T-helper 2 cell treated with Interferon-gamma antibody and Interleukin-4, amounts not matched to agents 5 μg/mL and 100 μg/mL, for 36 hours (primary cell): Measurements from ENCODE around the gene RERE.
A peak's percentile ranks its signal among the peaks of the same experiment; 100 is the strongest.
"Not testable (repeated sequence)": the region's sequence is repeated elsewhere in the genome, so short reads cannot be mapped to it uniquely, and the experiment has no call there.

Experiments
- DNase-seq: peaks from one replicate; pipeline ENCODE4 v3.0.0; 2021; ENCODE audit warnings: low spot score
- H3K27ac Mint-ChIP-seq: one replicate; pipeline ENCODE4 v1.8.0; 2021; ENCODE audit warnings: mild to moderate bottlenecking, mixed read lengths
- H3K27me3 Mint-ChIP-seq: one replicate; pipeline ENCODE4 v1.8.0; 2021; ENCODE audit warnings: low read depth, mixed read lengths
- H3K36me3 Mint-ChIP-seq: one replicate; pipeline ENCODE4 v1.8.0; 2021; ENCODE audit warnings: low read depth, mixed read lengths
- H3K4me1 Mint-ChIP-seq: one replicate; pipeline ENCODE4 v1.8.0; 2021; ENCODE audit warnings: low read depth, mixed read lengths
- H3K4me3 Mint-ChIP-seq: one replicate; pipeline ENCODE4 v1.8.0; 2022; ENCODE audit warnings: mild to moderate bottlenecking, moderate library complexity, mixed read lengths
- H3K9me3 Mint-ChIP-seq: one replicate; pipeline ENCODE4 v1.8.0; 2021; ENCODE audit warnings: mixed read lengths

The RERE gene

GRCh38 chr1:8389958-8390535, 427.4 kb downstream of the RERE start:
- no peak for DNase-seq
- Mint-ChIP-seq H3K27ac (peak overlapping the region; percentile 45), H3K36me3 (peaks cover 29% of the 10 kb centered on the region), H3K27me3 (no peaks in the 10 kb centered on the region), H3K9me3 (no peaks in the 10 kb centered on the region), H3K4me1 (peaks cover 38% of the 10 kb centered on the region), H3K4me3 (no peak overlapping the region)

- Mint-ChIP-seq H3K27me3 (no peaks in the 10 kb centered on the region), H3K4me3 (no peak overlapping the region), H3K36me3 (peaks cover 25% of the 10 kb centered on the region), H3K27ac (no peak overlapping the region), H3K4me1 (peaks cover 40% of the 10 kb centered on the region), H3K9me3 (no peaks in the 10 kb centered on the region)
- DNase-seq: no peak
Observed at GRCh38 chr1:8388732-8389562, 428.5 kb downstream of the RERE start.

GRCh38 chr1:8386247-8386646, 431.2 kb downstream of the RERE start:
- Mint-ChIP-seq H3K4me1 (peaks cover 44% of the 10 kb centered on the region), H3K9me3 (no peaks in the 10 kb centered on the region), H3K36me3 (peaks cover 21% of the 10 kb centered on the region), H3K4me3 (no peak overlapping the region), H3K27ac (no peak overlapping the region), H3K27me3 (no peaks in the 10 kb centered on the region)
- DNase-seq: no peak

DNA sequence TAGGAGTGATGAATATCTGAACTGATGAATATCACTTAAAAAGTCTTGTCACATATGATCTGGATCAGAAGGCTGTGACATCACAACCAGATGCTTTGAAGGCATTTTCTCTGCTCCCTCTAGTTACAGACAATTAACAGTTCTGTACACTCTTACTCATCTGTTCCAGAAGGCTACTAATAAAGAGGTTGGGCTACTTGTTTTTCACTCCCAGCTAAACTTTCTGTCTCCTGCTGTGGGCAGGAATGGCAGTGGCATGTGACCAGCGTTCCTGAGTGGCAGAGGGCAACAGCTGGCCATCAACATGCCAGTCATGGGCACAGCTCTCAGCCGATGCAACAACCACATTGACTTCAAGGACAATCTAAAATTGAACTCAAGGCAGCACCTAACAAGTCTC, 432.9 kb downstream of the RERE start:
- H3K36me3 Mint-ChIP-seq: peaks cover 17% of the 10 kb centered on the region

GRCh38 chr1:8384088-8384487, 433.4 kb downstream of the RERE start:
- Mint-ChIP-seq H3K36me3 (peaks cover 14% of the 10 kb centered on the region), H3K4me1 (peaks cover 34% of the 10 kb centered on the region), H3K27ac (no peak overlapping the region), H3K4me3 (no peak overlapping the region), H3K9me3 (no peaks in the 10 kb centered on the region), H3K27me3 (no peaks in the 10 kb centered on the region)
- DNase-seq: no peak

More for the DNA sequence above, 432.9 kb downstream of the RERE start:
- no peak overlapping the region for H3K4me3 Mint-ChIP-seq
- DNase-seq: no peak
- H3K27ac Mint-ChIP-seq: peak overlapping the region; percentile 46
- H3K9me3 Mint-ChIP-seq: no peaks in the 10 kb centered on the region
- peaks cover 34% of the 10 kb centered on the region for H3K4me1 Mint-ChIP-seq
- no peaks in the 10 kb centered on the region for H3K27me3 Mint-ChIP-seq

DNA sequence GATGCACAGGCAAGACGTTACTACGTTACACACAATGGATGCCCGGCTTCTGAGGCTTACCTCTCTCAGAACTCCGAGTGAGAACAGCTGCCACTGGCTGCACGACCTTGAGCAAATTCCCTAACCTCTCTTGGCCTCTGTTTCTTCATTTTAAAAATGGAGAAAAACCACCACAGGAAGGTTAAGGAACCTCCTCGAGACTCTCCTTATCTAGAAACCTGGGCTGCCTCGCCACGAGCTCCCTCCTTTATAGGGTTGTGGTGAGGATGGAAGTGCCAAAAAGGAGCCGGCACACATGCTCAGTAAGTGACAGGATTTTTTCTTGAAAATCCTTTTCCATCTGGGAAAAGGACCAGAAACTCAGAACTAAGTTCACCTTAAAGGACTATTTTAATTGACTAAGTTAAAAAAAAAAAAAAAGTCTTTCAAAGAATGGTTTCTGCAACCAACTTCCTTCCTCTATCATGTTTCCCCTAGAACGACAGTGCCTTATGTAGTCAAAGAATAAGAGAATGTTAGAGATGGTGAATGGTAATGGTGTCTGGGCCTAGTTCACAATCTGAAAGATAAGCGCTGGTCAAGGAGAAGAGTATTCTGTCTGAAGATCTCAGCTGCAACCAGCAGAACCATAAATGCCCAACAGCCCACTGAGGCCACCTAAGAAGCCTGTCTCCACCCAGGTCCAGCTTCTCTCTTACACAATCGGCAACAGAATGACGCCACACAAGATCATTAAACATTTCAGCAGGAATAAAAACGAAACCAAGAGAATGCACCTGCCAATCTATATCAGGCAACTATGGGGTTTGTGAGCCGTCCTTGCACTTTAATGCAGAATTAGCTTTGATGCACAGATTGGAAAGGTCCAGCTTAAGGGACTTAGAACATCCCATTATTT, 434.6 kb downstream of the RERE start:
- H3K4me1 Mint-ChIP-seq: peaks cover 43% of the 10 kb centered on the region
- no peaks in the 10 kb centered on the region for H3K9me3 Mint-ChIP-seq
- H3K4me3 Mint-ChIP-seq: peak overlapping the region; percentile 55
- peak overlapping the region; percentile 42 for H3K27ac Mint-ChIP-seq
- DNase-seq: no peak
- peaks cover 14% of the 10 kb centered on the region for H3K36me3 Mint-ChIP-seq
- no peaks in the 10 kb centered on the region for H3K27me3 Mint-ChIP-seq

DNA sequence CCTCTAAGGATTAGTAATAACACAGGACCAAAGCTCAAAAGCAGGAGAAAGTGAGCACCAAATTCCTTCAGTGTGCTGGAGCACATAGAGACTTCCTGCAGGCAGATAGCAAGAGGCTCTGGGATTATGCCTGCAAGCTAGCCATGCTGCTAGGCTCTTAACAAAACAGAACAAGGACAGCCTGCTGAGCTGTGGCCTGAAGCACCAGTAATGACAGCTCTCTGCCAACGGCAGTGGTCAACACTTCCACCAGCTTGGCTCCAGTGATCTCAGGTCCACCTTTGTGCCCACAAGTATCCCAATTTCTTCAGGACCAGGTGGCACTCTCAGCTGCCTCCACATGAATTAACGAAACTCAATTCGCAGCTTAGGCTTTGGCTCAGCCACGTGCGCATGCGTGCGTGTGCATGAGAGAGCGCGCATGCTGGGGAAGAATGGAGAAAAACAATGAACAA, 435.4 kb downstream of the RERE start:
- Mint-ChIP-seq H3K36me3 (peaks cover 13% of the 10 kb centered on the region), H3K27ac (no peak overlapping the region), H3K27me3 (no peaks in the 10 kb centered on the region), H3K4me1 (peaks cover 43% of the 10 kb centered on the region), H3K9me3 (no peaks in the 10 kb centered on the region), H3K4me3 (peak overlapping the region; percentile 18)
- no peak for DNase-seq

DNA sequence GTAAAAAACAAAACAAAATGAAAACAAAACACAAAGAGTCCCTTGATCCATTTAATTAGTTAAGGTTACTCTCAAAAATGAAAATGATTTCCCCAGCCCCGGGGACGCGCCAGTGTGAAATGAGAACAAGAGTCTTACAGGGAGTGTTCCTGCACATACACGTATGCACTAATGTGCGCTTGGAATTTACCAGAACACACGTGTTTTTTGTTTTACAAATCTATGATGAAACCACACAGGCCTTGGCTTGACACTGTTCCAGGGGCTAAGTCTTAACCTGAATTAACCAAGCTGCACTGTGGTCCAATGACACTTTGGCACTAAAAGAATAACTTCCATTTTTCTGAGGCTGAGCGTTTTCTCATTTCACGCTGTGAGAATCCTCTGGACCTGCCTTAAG, 435.8 kb downstream of the RERE start:
- Mint-ChIP-seq H3K4me1 (peaks cover 43% of the 10 kb centered on the region), H3K4me3 (no peak overlapping the region), H3K27ac (no peak overlapping the region), H3K36me3 (peaks cover 12% of the 10 kb centered on the region), H3K9me3 (no peaks in the 10 kb centered on the region), H3K27me3 (no peaks in the 10 kb centered on the region)
- no peak for DNase-seq

GRCh38 chr1:8380310-8380709, 437.1 kb downstream of the RERE start:
- Mint-ChIP-seq H3K36me3 (peaks cover 10% of the 10 kb centered on the region), H3K4me1 (peaks cover 46% of the 10 kb centered on the region)
- not testable (repeated sequence) for H3K4me3 Mint-ChIP-seq, H3K9me3 Mint-ChIP-seq, H3K27ac Mint-ChIP-seq, H3K27me3 Mint-ChIP-seq, DNase-seq

- no peak overlapping the region for H3K4me3 Mint-ChIP-seq
- no peak overlapping the region for H3K27ac Mint-ChIP-seq
Observed at GRCh38 chr1:8379513-8380186, 437.8 kb downstream of the RERE start.

DNA sequence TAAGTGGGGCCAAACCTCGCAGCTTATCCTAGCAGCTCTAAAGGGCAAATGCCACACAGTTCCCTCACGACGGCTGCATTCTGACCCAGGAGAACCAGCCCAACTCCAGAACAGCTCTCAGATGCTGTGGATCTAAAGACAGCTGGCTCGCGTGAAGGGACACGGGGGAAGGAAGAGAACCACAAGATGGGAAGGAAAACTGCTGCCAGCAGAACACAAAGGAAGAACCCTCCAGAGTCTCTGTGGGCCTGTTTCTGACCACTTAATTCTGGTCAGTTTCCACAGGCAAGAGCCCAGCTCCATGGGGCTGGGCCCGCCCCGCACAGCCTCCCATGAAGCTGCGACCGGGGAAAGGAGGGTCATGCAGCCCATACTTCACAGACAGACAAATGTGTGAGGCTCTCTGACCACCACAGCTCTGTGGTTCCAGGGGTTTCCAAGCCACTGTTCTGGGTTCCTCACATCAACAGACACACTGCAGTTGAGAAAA, 438.4 kb downstream of the RERE start:
- no peaks in the 10 kb centered on the region for H3K9me3 Mint-ChIP-seq

More at GRCh38 chr1:8379513-8380186, 437.8 kb downstream of the RERE start:
- peaks cover 12% of the 10 kb centered on the region for H3K36me3 Mint-ChIP-seq
- no peaks in the 10 kb centered on the region for H3K27me3 Mint-ChIP-seq
- peaks cover 43% of the 10 kb centered on the region for H3K4me1 Mint-ChIP-seq
- no peaks in the 10 kb centered on the region for H3K9me3 Mint-ChIP-seq
- DNase-seq: no peak

GRCh38 chr1:8378178-8378577, 439.3 kb downstream of the RERE start:
- no peaks in the 10 kb centered on the region for H3K27me3 Mint-ChIP-seq
- peaks cover 33% of the 10 kb centered on the region for H3K4me1 Mint-ChIP-seq
- H3K27ac Mint-ChIP-seq: no peak overlapping the region
- H3K36me3 Mint-ChIP-seq: peaks cover 10% of the 10 kb centered on the region
- no peaks in the 10 kb centered on the region for H3K9me3 Mint-ChIP-seq
- no peak for DNase-seq
- no peak overlapping the region for H3K4me3 Mint-ChIP-seq

More for the DNA sequence above, 438.4 kb downstream of the RERE start:
- no peak for DNase-seq
- H3K4me1 Mint-ChIP-seq: peaks cover 37% of the 10 kb centered on the region
- peak overlapping the region; percentile 26 for H3K27ac Mint-ChIP-seq
- no peaks in the 10 kb centered on the region for H3K27me3 Mint-ChIP-seq
- no peak overlapping the region for H3K4me3 Mint-ChIP-seq
- H3K36me3 Mint-ChIP-seq: peaks cover 11% of the 10 kb centered on the region

- no peaks in the 10 kb centered on the region for H3K9me3 Mint-ChIP-seq
- H3K27ac Mint-ChIP-seq: peak overlapping the region; percentile 5
- peaks cover 28% of the 10 kb centered on the region for H3K4me1 Mint-ChIP-seq
- DNase-seq: no peak
- peaks cover 7% of the 10 kb centered on the region for H3K36me3 Mint-ChIP-seq
- H3K4me3 Mint-ChIP-seq: no peak overlapping the region
- H3K27me3 Mint-ChIP-seq: no peaks in the 10 kb centered on the region
Observed at GRCh38 chr1:8377271-8377981, 440.0 kb downstream of the RERE start.
